Small intestine (tissue), 4 donors: ENCODE results near the gene MT1F. TPM values are rescaled to one million over a fixed set of nuclear protein-coding genes. Genes with fewer than 3 reads are reported as not detected.

ENCODE experiments used
- polyA plus RNA-seq, 4 donors: library from polyadenylated mRNA; stranded (reverse) in 3 of 4; unstranded in 1 of 4; fragments of 200-250 nt in 3 of 4; fragments of 120-200 nt in 1 of 4; gene quantifications; one replicate each; pipeline versions ENCODE4 v1.2.1 to v1.2.3, GENCODE V29; 2013
- donor health status: healthy with polysubstance abuse.
- donor health status: Bipolar disorder and iron deficiency.
- donor health status: healthy.

The MT1F gene
- polyA plus RNA-seq, 4 donors, result 13.4 to 189 (median 29.1) TPM

Other genes with a start within 250 kb of the MT1F start
- 10 to 100 TPM; 55.9 to 75.1 (median 64.8) TPM for gene AMFR, start 232.4 kb upstream of the MT1F start, polyA plus RNA-seq
- gene NUDT21, start 206.6 kb upstream of the MT1F start, polyA plus RNA-seq, result 10 to 100 TPM; 27.5 to 92.4 (median 51.0) TPM
- 10 to 100 TPM in 2 of 4 donors, 1 to 10 TPM in 2; 5.9 to 30.2 (median 12.0) TPM for gene OGFOD1, start 206.4 kb upstream of the MT1F start, polyA plus RNA-seq
- 10 to 100 TPM; 14.3 to 32.1 (median 20.0) TPM for gene BBS2, start 137.9 kb upstream of the MT1F start, polyA plus RNA-seq
- not detected for gene MT4, start 92.9 kb upstream of the MT1F start, polyA plus RNA-seq
- gene MT3, start 68.4 kb upstream of the MT1F start, polyA plus RNA-seq, result 1 to 10 TPM in 1 of 4 donors, under 1 TPM in 1, not detected in 2; 0.72 to 5.4 TPM
- gene MT2A, start 49.4 kb upstream of the MT1F start, polyA plus RNA-seq, result 100 to 1,000 TPM; 133 to 464 (median 194) TPM
- gene MT1E, start 32.2 kb upstream of the MT1F start, polyA plus RNA-seq, result 100 to 1,000 TPM in 2 of 4 donors, 10 to 100 TPM in 2; 75.0 to 194 (median 119) TPM
- 100 to 1,000 TPM in 1 of 4 donors, 10 to 100 TPM in 1, 1 to 10 TPM in 2; 3.5 to 106 (median 8.6) TPM for gene MT1M, start 25.3 kb upstream of the MT1F start, polyA plus RNA-seq
- gene MT1A, start 19.3 kb upstream of the MT1F start, polyA plus RNA-seq, result 100 to 1,000 TPM in 1 of 4 donors, 10 to 100 TPM in 2, 1 to 10 TPM in 1; 1.3 to 240 (median 21.3) TPM
- gene MT1B, start 6.1 kb upstream of the MT1F start, polyA plus RNA-seq, result not detected
- gene MT1G, start 10.1 kb downstream of the MT1F start, polyA plus RNA-seq, result 1,000 to 10,000 TPM in 1 of 4 donors, 100 to 1,000 TPM in 3; 193 to 1,801 (median 342) TPM
- gene MT1H, start 11.9 kb downstream of the MT1F start, polyA plus RNA-seq, result 100 to 1,000 TPM in 1 of 4 donors, 10 to 100 TPM in 2, 1 to 10 TPM in 1; 3.6 to 930 (median 62.8) TPM
- 100 to 1,000 TPM in 3 of 4 donors, 10 to 100 TPM in 1; 93.7 to 776 (median 195) TPM for gene MT1X, start 24.5 kb downstream of the MT1F start, polyA plus RNA-seq
- 10 to 100 TPM; 14.1 to 32.1 (median 22.3) TPM for gene NUP93, start 72.2 kb downstream of the MT1F start, polyA plus RNA-seq
- under 1 TPM in 2 of 4 donors, not detected in 2; 0.04 TPM for gene SLC12A3, start 207.2 kb downstream of the MT1F start, polyA plus RNA-seq